ENCODE measurements around the gene CIROP. TPM values are rescaled to one million over a fixed set of nuclear protein-coding genes. Genes with fewer than 3 reads are reported as not detected.

CIROP gene
- total RNA-seq (2011; cell fraction: chromatin; rRNA removed; ENCODE audit: low replicate concordance) = not detected in 2 replicates
- not detected in 2 replicates for total RNA-seq (2011; cell fraction: nucleolus; rRNA removed)
- total RNA-seq (2011; cell fraction: nucleoplasm; rRNA removed) = not detected in 2 replicates
- not detected in 2 replicates for total RNA-seq (2014; rRNA removed)
- not detected in 2 replicates for total RNA-seq (2014; rRNA removed; fragmentation: Illumina TruSeq; extraction: Trizol)
- not detected in 2 replicates for total RNA-seq (2015; rRNA removed; fragmentation: Illumina TruSeq; extraction: Trizol)
- total RNA-seq (2021) = not detected in 2 replicates
- polyA plus RNA-seq (2011; rRNA removed) = not detected in 2 replicates
- polyA plus RNA-seq (2011; cell fraction: cytosol; rRNA removed) = not detected in 2 replicates
- not detected in 2 replicates for polyA plus RNA-seq (2011; cell fraction: nucleus; rRNA removed)
- not detected in 2 replicates for polyA plus RNA-seq (2012)
- not detected in 2 replicates for polyA plus RNA-seq (2014; fragmentation: Illumina TruSeq; extraction: Trizol)
- polyA plus RNA-seq (2014; fragmentation: Nextera tagmentation; extraction: Ambion mirVana) = not detected
- not detected in 2 replicates for polyA plus RNA-seq (2014; rRNA removed)
- polyA minus RNA-seq (2011; rRNA and poly(A)+ RNA removed) = not detected in 2 replicates
- polyA minus RNA-seq (2011; cell fraction: cytosol; rRNA and poly(A)+ RNA removed) = not detected in 2 replicates
- polyA minus RNA-seq (2011; cell fraction: nucleus; rRNA and poly(A)+ RNA removed) = not detected in 2 replicates
- not detected for Bru-seq, nascent RNA
- BruChase-seq, experiment 1, labeled RNA remaining after a 2-hour chase = not detected
- not detected for BruChase-seq, experiment 2, labeled RNA remaining after a 6-hour chase
- long read RNA-seq, experiment 1 = 0 reads
- long read RNA-seq, experiment 2 = 0 reads
- long read RNA-seq, experiment 3 = 0 reads

GRCh38 chr14:23104591-23105347 lies at the start of gene CIROP:
Gene CIROP, minus strand, starts transcription at chr14:23104989. Its CDS starts 69 bp downstream, at chr14:23104920.
- H3K36me3 ChIP-seq (ENCODE audit: control insufficient read depth, insufficient read depth, low read length) = no peaks in the 10 kb centered on the region
- intact Hi-C loops (cut with micrococcal nuclease) = loop anchor here (5.0 kb wide), 2 partner anchors 117 to 132 kb away; no protein-coding TSS in a partner anchor
- in situ Hi-C loops (cut with MboI) = loop anchor here (5.0 kb wide), 1 partner anchor 37 kb away; no protein-coding TSS in a partner anchor
- ChIA-PET POLR2A (interaction anchor here (1.5 to 1.7 kb wide), 2 partner anchors 10 to 35 kb away, joined by 6 to 15 read pairs; partner anchors contain the start of genes ACIN1 and C14orf119), CTCF (ENCODE audit: low intra/inter-chr PET ratio) (interaction anchor here (1.7 kb wide), 1 partner anchor 35 kb away, joined by 4 read pairs; no protein-coding TSS in a partner anchor)
- no peak within 1 kb of the TSS for H3K27ac ChIP-seq (ENCODE audit: extremely low read depth, low read depth, low read length)
- 17% methylated on average over 11 of the region's 11 CpGs for WGBS (ENCODE audit: insufficient coverage, low coverage, missing lambda C conversion rate)
- H3K4me1 ChIP-seq (replicated peaks in 1 of 2; ENCODE audit: control insufficient read depth in 2 of 2, insufficient read depth in 2 of 2, low read length in 2 of 2) = peaks cover 4 to 8% of the 10 kb centered on the region in 2 experiments; a peak in 4 of 5 replicates
- H3K79me2 ChIP-seq (ENCODE audit: control insufficient read depth, insufficient read depth, low read length) = no peaks in the 10 kb centered on the region
- no peaks in the 10 kb centered on the region for H4K20me1 ChIP-seq (replicated peaks; ENCODE audit: control insufficient read depth, insufficient read depth, low read length)
- H3K4me3 ChIP-seq = no peak within 1 kb of the TSS
- FAIRE-seq (no peak), ATAC-seq (no peak), DNase-seq (ENCODE audit: extremely low read depth in 1 of 4, low spot score in 3 of 4) (peak in 1 of 4 experiments; percentile 6)
- no peaks in the 10 kb centered on the region for H3K27me3 ChIP-seq (ENCODE audit: control insufficient read depth in 2 of 2, insufficient read depth in 2 of 2, low read length in 2 of 2)
- H3K9me3 ChIP-seq (replicated peaks; ENCODE audit: control insufficient read depth, insufficient read depth, low read depth, low read length) = no peaks in the 10 kb centered on the region
- no peak within 1 kb of the TSS for H3K9ac ChIP-seq (ENCODE audit: insufficient read depth in 1 of 2, low read depth in 2 of 2, low read length in 2 of 2)
- TF ChIP-seq KDM4B (IDR thresholded peaks at IDR 0.05; ENCODE audit: borderline replicate concordance in 2 of 2, low read depth in 1 of 2) = no peak
- no peak for TF ChIP-seq ZNF124 (CRISPR knock-in tag; IDR thresholded peaks at IDR 0.05)
- TF ChIP-seq POLR2B (IDR thresholded peaks at IDR 0.05; ENCODE audit: low read depth, partially characterized antibody) = no peak
- no peak for TF ChIP-seq SLC30A9 (CRISPR knock-in tag; IDR thresholded peaks at IDR 0.05)
- no peak for TF ChIP-seq ZNF282 (CRISPR knock-in tag; IDR thresholded peaks at IDR 0.05)
- TF ChIP-seq ZNF551 (CRISPR knock-in tag; IDR thresholded peaks at IDR 0.05) = no peak
- TF ChIP-seq SMARCA5 (IDR thresholded peaks at IDR 0.05) = no peak
- no peak for TF ChIP-seq ZNF695 (CRISPR knock-in tag; IDR thresholded peaks at IDR 0.05)
- no peaks in the 10 kb centered on the region for H3K9me1 ChIP-seq (ENCODE audit: control insufficient read depth, insufficient read depth, low read length)
- H3K4me2 ChIP-seq (ENCODE audit: insufficient read depth, low read length) = no peak within 1 kb of the TSS
- BruUV-seq (replicated peaks) = no TSS peak
- 0 out of 2 replicates have a peak within 1 kb of the TSS, but pooled peaks have one; percentile 56 for H2AFZ ChIP-seq (ENCODE audit: low read depth, low read length)

All from K562 (cell line).